ENCODE results near the gene LDB1.
A peak's percentile ranks its signal among the peaks of the same experiment; 100 is the strongest.

LDB1 gene

GRCh38 chr10:102069071-102069470, 51.1 kb downstream of the LDB1 start:
- peaks cover 30% of the 10 kb centered on the region for H3K36me3 Mint-ChIP-seq (ENCODE audit: low read depth)
- no peaks in the 10 kb centered on the region for H3K27me3 Mint-ChIP-seq
- H3K27ac Mint-ChIP-seq = peak overlapping the region; percentile 85
- peaks cover 59% of the 10 kb centered on the region for H3K4me1 Mint-ChIP-seq (ENCODE audit: low read depth)
- H3K9me3 Mint-ChIP-seq = no peaks in the 10 kb centered on the region
- no peak overlapping the region for H3K4me3 Mint-ChIP-seq
- intact Hi-C loops (cut with micrococcal nuclease) = loop anchor here (5.0 kb wide), 1 partner anchor 48 kb away; no protein-coding TSS in a partner anchor

- H3K9me3 Mint-ChIP-seq = no peaks in the 10 kb centered on the region
- H3K27me3 Mint-ChIP-seq = no peaks in the 10 kb centered on the region
- H3K4me3 Mint-ChIP-seq = no peak overlapping the region
- intact Hi-C loops (cut with micrococcal nuclease) = loop anchor here (5.0 kb wide), 1 partner anchor 49 kb away; no protein-coding TSS in a partner anchor
- H3K27ac Mint-ChIP-seq = peak overlapping the region; percentile 85
- peaks cover 54% of the 10 kb centered on the region for H3K4me1 Mint-ChIP-seq (ENCODE audit: low read depth)
- H3K36me3 Mint-ChIP-seq (ENCODE audit: low read depth) = peaks cover 30% of the 10 kb centered on the region
Observed at GRCh38 chr10:102068216-102068615, 52.0 kb downstream of the LDB1 start.

DNA sequence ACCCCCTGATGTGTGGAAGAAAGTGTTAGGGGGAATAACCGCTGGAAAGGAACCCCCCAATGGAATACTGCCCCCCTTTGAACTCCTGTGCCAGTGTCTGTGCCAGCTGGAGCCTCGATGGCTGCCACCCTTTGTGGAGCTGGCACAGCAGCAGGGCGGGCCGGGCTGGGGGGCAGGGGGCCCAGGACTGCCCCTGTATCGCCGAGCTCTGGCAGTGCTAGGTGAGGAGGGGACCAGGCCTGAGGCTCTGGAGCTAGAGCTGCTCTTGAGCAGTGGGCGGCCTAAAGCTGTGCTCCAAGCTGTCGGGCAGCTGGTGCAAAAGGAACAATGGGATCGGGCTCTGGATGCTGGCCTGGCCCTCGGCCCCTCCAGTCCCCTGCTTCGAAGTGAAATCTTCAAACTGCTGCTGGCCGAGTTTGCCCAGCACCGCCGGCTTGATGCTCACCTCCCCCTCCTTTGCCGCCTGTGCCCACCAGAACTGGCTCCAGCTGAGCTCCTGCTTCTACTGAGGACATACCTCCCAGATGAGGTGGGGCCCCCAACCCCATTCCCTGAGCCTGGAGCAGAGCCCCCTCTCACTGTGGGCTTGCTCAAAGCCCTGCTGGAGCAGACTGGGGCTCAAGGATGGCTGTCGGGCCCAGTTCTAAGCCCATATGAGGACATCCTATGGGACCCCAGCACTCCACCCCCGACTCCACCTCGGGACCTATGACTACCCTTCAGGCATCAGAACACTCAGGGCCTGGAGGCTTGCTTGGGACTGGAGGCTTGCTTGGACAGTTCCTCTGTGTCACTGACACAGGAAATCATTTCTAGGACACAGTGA, 52.9 kb downstream of the LDB1 start:
- H3K27me3 Mint-ChIP-seq = no peaks in the 10 kb centered on the region
- peak overlapping the region; percentile 88 for H3K27ac Mint-ChIP-seq
- H3K4me1 Mint-ChIP-seq (ENCODE audit: low read depth) = peaks cover 51% of the 10 kb centered on the region
- peaks cover 30% of the 10 kb centered on the region for H3K36me3 Mint-ChIP-seq (ENCODE audit: low read depth)
- peak overlapping the region; percentile 94 for H3K4me3 Mint-ChIP-seq
- H3K9me3 Mint-ChIP-seq = no peaks in the 10 kb centered on the region
- intact Hi-C loops (cut with micrococcal nuclease) = loop anchor here (5.0 kb wide), 1 partner anchor 50 kb away; no protein-coding TSS in a partner anchor

GRCh38 chr10:102066399-102067088, 53.6 kb downstream of the LDB1 start:
- intact Hi-C loops (cut with micrococcal nuclease) = loop anchor here (5.0 kb wide), 1 partner anchor 51 kb away; no protein-coding TSS in a partner anchor
- no peaks in the 10 kb centered on the region for H3K27me3 Mint-ChIP-seq
- H3K9me3 Mint-ChIP-seq = no peaks in the 10 kb centered on the region
- peaks cover 30% of the 10 kb centered on the region for H3K36me3 Mint-ChIP-seq (ENCODE audit: low read depth)
- peak overlapping the region; percentile 88 for H3K27ac Mint-ChIP-seq
- H3K4me3 Mint-ChIP-seq = peak overlapping the region; percentile 94
- H3K4me1 Mint-ChIP-seq (ENCODE audit: low read depth) = peaks cover 54% of the 10 kb centered on the region

- Mint-ChIP-seq H3K4me3 (peak overlapping the region; percentile 94), H3K9me3 (no peaks in the 10 kb centered on the region), H3K27ac (peak overlapping the region; percentile 88), H3K27me3 (no peaks in the 10 kb centered on the region), H3K36me3 (ENCODE audit: low read depth) (peaks cover 30% of the 10 kb centered on the region), H3K4me1 (ENCODE audit: low read depth) (peaks cover 54% of the 10 kb centered on the region)
- intact Hi-C loops (cut with micrococcal nuclease) = loop anchor here (1.0 to 5.0 kb wide), 2 partner anchors 9 to 52 kb away; partner anchors contain the start of gene ARMH3
Observed at GRCh38 chr10:102065561-102066398, 54.4 kb downstream of the LDB1 start.

DNA sequence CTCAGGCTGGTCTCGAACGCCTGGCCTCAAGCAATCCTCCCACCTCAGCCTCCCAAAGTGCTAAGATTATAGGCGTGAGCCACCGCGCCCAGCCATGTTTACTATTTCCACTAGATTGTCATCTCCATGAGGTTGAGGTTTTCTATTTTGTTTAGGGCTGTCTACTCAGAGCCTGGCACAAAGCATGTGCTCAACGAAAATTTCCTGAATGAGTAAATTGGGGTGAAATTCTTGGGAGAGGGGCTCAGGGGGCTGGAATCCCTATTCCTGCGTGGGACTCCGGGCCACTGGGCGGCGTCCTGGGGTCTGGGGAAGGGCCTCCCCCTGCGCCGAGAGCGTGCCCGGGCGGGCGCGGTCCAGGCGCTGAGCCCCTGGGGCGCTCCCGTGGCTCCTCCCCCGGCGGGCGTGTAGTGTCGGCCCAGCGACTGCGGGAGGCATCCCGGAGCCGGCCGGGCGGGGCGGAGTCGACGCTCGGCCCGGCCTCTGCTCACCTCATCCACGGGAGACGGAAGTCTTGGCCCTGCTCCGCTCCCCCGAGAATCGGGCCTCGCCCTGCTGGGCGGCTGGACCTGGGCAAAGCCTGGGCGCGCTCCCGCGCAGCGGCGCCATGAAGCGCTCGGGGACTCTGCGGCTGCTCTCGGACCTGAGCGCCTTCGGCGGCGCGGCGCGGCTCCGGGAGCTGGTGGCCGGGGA, 55.2 kb downstream of the LDB1 start, which contains the start of gene HPS6:
Gene HPS6 (plus strand): TSS at position 482 of the 693 bp plus-strand sequence. CDS start 126 bp downstream, at position 608.
- Mint-ChIP-seq H3K9me3 (no peaks in the 10 kb centered on the region), H3K27ac (peak within 1 kb of the TSS; percentile 88), H3K36me3 (ENCODE audit: low read depth) (peaks cover 24% of the 10 kb centered on the region), H3K4me1 (ENCODE audit: low read depth) (peaks cover 54% of the 10 kb centered on the region), H3K27me3 (no peaks in the 10 kb centered on the region), H3K4me3 (peak within 1 kb of the TSS; percentile 94)
- intact Hi-C loops (cut with micrococcal nuclease) = loop anchor here (1.0 to 5.0 kb wide), 2 partner anchors 9 to 52 kb away; partner anchors contain the start of gene ARMH3

DNA sequence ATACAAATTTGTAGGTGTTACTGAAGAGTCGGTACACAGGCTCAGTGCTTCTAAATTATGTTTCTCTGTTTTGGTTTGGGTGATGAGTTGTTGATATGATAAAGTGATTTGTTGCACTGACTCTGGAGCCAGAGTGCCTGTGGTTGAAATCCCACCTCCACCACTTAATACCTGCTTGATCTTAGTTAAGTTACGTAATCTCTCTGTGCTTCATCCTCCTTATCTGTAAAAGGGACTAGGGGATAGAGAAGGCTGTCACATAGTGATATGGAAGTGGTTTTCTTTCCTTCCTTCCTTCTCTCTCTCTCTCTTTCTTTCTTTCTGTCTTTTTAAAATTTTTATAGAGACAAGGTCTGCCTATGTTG, 55.7 kb downstream of the LDB1 start:
- peak overlapping the region; percentile 88 for H3K27ac Mint-ChIP-seq
- H3K9me3 Mint-ChIP-seq = no peaks in the 10 kb centered on the region
- no peaks in the 10 kb centered on the region for H3K27me3 Mint-ChIP-seq
- peak overlapping the region; percentile 94 for H3K4me3 Mint-ChIP-seq
- intact Hi-C loops (cut with micrococcal nuclease) = no loop called here
- H3K4me1 Mint-ChIP-seq (ENCODE audit: low read depth) = peaks cover 52% of the 10 kb centered on the region
- peaks cover 24% of the 10 kb centered on the region for H3K36me3 Mint-ChIP-seq (ENCODE audit: low read depth)

GRCh38 chr10:102059987-102060386, 60.2 kb downstream of the LDB1 start:
- Mint-ChIP-seq H3K4me1 (ENCODE audit: low read depth) (peaks cover 20% of the 10 kb centered on the region), H3K27ac (no peak overlapping the region), H3K4me3 (no peak overlapping the region), H3K36me3 (ENCODE audit: low read depth) (peaks cover 12% of the 10 kb centered on the region), H3K9me3 (no peaks in the 10 kb centered on the region), H3K27me3 (no peaks in the 10 kb centered on the region)
- intact Hi-C loops (cut with micrococcal nuclease) = loop anchor here (5.0 kb wide), 1 partner anchor 72 kb away; the partner anchor contains the start of gene PPRC1

All from dendritic cell treated with granulocyte-macrophage colony-stimulating factor and Interleukin-4, amounts not matched to agents 40 ng/mL and 50 ng/mL, for 4 days (primary cell).